Fibroblast of pulmonary artery (primary cell): Measurements from ENCODE around the gene MGLL.
A peak's percentile ranks its signal among the peaks of the same experiment; 100 is the strongest.

Experiments used
- DNase-seq: peaks from one replicate; pipeline ENCODE4 v3.0.0-alpha.2; 2010; ENCODE audit warnings: low read depth
- H3K4me3 ChIP-seq: replicated peaks from 2 replicates; pipeline ENCODE4 v1.5.1; 2011; ENCODE audit warnings: low read depth, mild to moderate bottlenecking, control low read depth, low read length, moderate library complexity
- TF ChIP-seq, protein P1 (sequence below): IDR thresholded peaks from 2 replicates; pipeline ENCODE4 v1.5.1; 2011; ENCODE audit warnings: mild to moderate bottlenecking, control low read depth, low read length, inconsistent platforms; ENCODE audit errors: missing control alignments

The MGLL gene

DNA sequence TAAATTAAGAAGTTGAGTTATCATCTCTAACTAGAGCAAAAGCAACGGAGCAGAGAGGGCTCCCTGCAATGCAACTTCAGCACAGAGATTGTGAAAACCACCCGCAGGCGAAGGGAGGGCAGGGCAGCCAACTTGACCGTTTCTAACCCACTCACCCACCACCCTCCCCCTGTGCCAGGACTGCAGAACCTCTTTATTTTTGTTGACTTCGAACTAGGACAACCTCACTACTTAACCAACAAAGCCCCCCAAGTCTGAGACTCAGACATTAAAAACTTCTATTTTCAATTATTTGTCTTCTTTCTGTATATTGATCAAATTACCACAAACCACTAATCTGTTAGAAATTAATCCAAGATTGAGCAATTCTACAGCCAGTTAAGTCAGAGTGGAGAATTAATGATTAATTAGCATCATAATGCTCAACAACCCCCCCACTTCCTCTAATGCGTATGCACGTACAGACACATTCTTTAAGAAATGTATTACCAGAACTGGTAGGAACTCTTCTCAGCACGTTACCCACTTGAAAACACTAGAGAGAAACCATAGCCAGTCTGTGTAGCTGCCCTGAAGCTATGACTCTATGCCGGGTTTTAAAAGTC, 2.0 kb downstream of the MGLL start:
- no peak overlapping the region for H3K4me3 ChIP-seq

DNA sequence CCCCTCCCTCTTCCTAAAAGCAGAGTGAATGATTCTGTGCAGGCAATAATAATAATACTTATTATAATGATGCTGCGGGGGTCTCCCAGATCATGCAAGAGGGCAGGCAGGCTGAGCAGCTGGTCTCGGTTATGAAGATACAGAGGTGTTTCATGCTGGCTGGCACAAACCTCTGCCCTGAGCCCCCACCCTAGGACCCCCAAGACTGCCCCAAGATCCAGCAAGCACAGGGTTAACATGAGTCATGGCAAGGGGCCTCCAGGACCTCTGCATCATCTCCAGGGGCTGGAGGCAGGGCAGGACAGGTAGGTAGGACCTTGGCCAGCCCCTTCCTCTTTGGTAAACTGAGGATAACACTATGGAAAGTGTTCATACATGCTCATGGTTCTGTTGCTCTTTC, 2.7 kb downstream of the MGLL start:
- no peak overlapping the region for H3K4me3 ChIP-seq
- TF ChIP-seq, protein P1, sequence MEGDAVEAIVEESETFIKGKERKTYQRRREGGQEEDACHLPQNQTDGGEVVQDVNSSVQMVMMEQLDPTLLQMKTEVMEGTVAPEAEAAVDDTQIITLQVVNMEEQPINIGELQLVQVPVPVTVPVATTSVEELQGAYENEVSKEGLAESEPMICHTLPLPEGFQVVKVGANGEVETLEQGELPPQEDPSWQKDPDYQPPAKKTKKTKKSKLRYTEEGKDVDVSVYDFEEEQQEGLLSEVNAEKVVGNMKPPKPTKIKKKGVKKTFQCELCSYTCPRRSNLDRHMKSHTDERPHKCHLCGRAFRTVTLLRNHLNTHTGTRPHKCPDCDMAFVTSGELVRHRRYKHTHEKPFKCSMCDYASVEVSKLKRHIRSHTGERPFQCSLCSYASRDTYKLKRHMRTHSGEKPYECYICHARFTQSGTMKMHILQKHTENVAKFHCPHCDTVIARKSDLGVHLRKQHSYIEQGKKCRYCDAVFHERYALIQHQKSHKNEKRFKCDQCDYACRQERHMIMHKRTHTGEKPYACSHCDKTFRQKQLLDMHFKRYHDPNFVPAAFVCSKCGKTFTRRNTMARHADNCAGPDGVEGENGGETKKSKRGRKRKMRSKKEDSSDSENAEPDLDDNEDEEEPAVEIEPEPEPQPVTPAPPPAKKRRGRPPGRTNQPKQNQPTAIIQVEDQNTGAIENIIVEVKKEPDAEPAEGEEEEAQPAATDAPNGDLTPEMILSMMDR: no peak
- no peak for DNase-seq

More for the DNA sequence above, 2.0 kb downstream of the MGLL start:
- TF ChIP-seq, protein P1: peak; percentile 21
- no peak for DNase-seq

DNA sequence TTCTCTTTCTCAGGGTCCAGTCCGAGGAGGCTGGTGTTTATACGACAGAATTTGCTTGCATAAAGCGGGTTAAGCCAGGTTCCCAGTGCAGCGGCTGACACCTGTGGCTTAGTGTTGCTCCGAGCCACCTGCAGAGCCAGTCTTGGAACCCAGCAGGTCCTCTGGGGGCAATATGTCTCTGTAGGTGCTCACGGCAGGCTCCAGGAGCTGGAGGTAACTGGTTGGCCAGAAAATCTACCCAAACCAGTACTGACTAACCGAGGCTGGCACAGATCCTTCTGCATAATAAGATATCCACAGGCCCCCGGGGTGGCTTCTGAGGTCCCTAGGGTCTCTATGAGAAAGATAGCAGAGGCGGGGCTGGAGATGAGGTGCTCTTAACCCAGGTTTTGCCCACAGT, 3.2 kb downstream of the MGLL start:
- TF ChIP-seq, protein P1: no peak
- no peak overlapping the region for H3K4me3 ChIP-seq
- DNase-seq: no peak

DNA sequence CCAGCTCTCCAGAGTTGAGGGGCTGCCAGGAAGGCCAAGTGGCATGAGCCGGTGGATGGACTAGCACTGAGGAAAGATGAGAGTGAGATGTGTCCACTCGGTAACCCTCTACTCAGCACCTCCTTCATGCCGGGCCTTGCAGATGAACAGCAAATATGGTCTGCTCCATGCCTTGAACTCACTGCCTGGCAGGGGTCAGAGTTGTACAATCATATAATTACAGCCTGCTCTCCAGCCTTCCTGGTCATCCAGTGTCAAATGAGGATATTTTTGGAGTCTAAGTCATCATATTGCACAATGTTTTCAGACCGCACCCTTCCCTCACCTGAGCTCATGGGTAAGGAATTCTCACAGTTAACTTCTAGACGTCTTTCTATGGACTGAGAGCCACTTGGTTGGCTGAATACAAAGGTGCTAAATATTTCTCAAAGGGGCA, 4.9 kb downstream of the MGLL start:
- H3K4me3 ChIP-seq: no peak overlapping the region
- TF ChIP-seq, protein P1: no peak
- DNase-seq: peak; percentile 54

DNA sequence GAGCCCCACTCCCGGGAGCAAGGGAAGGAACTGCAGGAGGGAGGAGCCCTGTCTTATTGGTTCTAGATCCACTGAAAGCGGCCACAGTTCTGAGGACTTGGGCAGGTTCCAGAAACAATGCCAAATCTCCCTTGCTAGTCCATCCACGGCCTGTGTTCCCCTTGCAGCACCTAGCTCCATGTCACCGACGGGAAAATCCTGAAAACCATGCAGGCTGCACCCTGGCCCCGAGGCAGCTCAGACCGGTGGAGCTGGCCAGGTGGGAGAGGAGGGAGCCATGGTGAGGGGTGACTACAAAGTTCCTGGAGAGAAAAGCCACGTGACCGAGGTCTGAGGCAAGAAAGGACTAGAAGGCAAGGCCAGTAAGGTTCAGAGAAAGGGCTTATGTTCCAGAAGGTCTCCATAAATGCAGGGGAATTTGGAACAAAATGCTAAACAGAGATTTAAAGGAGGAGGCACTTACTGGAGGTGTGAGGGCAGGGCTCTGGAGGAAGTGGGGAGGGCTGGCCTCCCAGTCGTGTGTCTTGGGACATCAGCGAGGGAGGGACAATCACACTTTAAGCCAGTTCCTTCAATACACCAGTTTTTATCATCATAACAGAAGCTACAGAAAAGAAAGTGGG, 5.4 kb downstream of the MGLL start:
- no peak overlapping the region for H3K4me3 ChIP-seq
- TF ChIP-seq, protein P1: no peak
- no peak for DNase-seq

DNA sequence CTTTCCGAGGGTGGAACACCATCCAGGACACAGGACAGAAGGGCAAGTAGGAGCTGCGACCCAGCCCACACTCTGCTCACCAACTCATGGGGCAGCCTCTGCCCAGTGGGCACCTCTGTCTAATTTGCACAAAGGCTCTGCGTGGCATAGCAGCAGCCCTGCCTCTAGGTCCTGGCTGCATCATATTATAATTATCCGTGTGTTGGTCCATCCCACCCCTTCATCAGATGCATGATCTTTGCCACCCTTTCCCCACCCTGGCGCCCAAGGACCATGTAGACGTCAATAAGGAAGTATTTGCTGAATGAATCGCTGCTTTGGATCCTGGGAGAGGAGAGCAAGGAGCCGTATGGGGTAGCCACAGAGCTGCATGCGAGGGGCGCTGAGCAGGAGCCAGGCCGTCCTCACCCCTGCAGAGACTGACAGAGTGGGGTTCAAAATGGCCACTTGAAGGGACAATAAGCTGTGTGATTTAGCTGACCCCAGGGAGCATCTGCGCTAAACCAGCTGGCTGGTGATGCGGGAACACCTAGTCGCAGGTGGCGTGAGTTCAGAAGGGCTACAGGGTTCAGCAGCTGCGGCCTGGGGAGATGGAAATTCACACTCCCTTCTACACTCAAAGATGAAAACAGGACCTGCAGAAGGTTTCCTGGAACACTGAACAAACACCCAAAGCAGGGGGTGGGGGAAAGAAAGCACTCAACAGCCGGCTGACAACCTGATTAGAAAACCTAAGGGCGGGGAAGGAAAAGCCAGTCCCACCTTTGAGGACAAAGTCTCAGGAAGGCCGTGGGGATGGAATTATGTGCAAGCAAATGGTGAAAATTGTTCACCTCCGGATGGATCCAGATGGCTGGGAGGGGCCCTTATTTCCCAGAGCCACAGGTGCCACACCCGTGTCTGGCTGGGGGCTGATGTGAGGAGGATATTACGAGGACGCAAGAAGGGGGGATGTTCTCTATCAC, 6.4 kb downstream of the MGLL start:
- no peak for DNase-seq
- TF ChIP-seq, protein P1: no peak
- H3K4me3 ChIP-seq: no peak overlapping the region
